Liver (tissue), 3 donors: ENCODE results near the gene METTL23.
"Not testable (repeated sequence)": the region's sequence is repeated elsewhere in the genome, so short reads cannot be mapped to it uniquely, and the experiment has no call there.

Source experiments
- RAD21 ChIP-seq, 2 donors: IDR thresholded peaks; 2 replicates each; pipeline ENCODE4 v1.6.1; 2016; ENCODE audit warnings: antibody characterized with exemption in 2 of 2, mild to moderate bottlenecking in 2 of 2
- TF ChIP-seq, protein P1 (sequence below): fragments of 150-350 bp; IDR thresholded peaks from 2 replicates; pipeline ENCODE4 v1.5.1; 2017; ENCODE audit warnings: improper control_type of control experiment, low read depth, low read length; ENCODE audit not compliant: missing input control
- TF ChIP-seq, protein P2 (sequence below): IDR thresholded peaks from 2 replicates; pipeline ENCODE4 v1.6.1; 2016; ENCODE audit warnings: antibody characterized with exemption
- donor health status: healthy.
- donor health status: healthy.

DNA sequence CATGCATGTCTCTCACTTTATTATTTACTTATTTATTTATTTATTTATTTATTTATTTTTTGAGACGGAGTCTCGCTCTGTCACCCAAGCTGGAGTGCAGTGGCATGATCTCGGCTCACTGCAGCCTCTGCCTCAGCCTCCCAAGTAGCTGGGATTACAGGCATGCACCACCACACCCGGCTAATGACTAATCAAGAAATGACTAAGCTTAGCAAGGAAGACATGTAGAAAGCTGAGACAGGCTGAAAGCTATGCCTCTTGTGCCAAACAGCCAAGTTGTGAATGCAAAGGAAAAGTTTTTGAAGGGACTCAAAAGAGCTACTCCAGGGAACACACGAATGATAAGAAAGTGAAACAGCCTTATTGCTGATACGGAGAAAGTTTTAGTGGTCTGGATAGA, 19.1 kb downstream of the METTL23 start:
- TF ChIP-seq RAD21 (IDR thresholded peaks at IDR 0.05) = not testable (repeated sequence)
- TF ChIP-seq, protein P1, sequence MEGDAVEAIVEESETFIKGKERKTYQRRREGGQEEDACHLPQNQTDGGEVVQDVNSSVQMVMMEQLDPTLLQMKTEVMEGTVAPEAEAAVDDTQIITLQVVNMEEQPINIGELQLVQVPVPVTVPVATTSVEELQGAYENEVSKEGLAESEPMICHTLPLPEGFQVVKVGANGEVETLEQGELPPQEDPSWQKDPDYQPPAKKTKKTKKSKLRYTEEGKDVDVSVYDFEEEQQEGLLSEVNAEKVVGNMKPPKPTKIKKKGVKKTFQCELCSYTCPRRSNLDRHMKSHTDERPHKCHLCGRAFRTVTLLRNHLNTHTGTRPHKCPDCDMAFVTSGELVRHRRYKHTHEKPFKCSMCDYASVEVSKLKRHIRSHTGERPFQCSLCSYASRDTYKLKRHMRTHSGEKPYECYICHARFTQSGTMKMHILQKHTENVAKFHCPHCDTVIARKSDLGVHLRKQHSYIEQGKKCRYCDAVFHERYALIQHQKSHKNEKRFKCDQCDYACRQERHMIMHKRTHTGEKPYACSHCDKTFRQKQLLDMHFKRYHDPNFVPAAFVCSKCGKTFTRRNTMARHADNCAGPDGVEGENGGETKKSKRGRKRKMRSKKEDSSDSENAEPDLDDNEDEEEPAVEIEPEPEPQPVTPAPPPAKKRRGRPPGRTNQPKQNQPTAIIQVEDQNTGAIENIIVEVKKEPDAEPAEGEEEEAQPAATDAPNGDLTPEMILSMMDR = not testable (repeated sequence)
- TF ChIP-seq, protein P2, sequence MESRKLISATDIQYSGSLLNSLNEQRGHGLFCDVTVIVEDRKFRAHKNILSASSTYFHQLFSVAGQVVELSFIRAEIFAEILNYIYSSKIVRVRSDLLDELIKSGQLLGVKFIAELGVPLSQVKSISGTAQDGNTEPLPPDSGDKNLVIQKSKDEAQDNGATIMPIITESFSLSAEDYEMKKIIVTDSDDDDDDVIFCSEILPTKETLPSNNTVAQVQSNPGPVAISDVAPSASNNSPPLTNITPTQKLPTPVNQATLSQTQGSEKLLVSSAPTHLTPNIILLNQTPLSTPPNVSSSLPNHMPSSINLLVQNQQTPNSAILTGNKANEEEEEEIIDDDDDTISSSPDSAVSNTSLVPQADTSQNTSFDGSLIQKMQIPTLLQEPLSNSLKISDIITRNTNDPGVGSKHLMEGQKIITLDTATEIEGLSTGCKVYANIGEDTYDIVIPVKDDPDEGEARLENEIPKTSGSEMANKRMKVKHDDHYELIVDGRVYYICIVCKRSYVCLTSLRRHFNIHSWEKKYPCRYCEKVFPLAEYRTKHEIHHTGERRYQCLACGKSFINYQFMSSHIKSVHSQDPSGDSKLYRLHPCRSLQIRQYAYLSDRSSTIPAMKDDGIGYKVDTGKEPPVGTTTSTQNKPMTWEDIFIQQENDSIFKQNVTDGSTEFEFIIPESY = not testable (repeated sequence)
